NOMO-1 (cell line): ENCODE data around the gene ARAP2.

Source experiments
- DNase-seq, 2 experiments: peaks; one replicate each; lab custom pipeline; 2025; ENCODE audit not compliant: unreplicated experiment in 2 of 2; lab: John Stamatoyannopoulos, UW

The ARAP2 gene

DNA sequence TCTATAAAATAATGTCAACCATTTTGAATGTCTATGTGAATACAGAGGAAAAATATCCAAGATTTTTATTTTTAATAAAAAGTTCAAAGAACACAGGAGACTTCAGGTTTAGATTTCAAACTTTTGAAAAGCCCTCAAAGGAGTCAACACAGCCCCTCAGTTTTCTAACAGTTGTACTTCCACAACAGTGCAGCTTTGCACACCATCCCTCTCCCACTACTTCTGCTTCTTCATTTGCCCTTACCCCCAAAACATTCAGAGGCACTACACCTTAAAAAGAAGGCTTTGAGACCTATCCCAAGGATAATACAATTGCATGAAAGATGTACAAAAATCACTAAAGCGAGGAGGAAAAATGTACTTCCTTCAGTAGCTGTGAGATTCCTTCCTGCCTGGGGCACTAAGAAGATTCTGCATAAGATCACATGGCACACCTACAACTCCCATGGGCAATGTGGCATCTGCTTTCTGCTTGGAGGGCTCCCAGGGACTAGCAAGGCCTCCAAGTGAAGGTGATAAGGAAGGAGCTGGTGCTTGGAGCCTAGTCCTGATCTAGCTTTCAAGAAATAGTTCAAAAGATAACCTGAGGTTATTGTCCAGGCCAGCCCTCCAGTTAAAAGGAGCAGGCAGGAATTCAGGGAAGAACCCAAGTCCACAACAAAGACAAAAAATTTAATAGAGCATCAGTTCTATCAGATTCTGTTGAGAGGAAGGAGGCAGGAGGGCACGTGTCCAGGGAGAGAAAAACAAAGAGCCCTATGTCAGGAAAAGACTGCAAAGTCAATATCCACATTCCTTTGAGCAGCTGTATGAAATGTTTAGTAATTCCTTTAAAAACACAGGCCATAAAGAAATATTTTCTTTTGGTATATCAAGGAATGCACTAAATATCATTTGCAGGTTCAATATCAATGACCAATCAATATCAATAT is 19.1 kb downstream of the ARAP2 start:
- no peak for DNase-seq

DNA sequence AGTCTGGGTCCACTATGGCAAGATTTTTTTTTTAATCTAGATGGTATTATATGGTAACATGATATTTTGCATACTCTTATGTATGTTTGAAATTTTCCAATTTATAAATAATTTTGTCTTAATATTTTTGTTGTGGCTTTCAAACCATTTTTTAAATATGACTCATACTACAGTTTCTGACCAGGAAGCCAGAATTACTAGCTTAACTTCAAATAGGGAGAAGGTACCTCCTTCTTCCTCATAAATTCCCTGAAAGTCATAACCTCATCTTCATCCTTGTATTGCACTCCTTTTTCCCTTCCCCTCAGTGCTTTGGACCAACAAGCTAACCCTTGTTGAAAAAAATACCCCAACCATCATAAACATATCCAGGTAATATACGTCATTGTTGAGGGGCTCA is 21.6 kb downstream of the ARAP2 start:
- no peak for DNase-seq

GRCh38 chr4:36220776-36221175 is 23.5 kb downstream of the ARAP2 start:
- no peak for DNase-seq

- DNase-seq: peak in 1 of 2 experiments; percentile 6
Measured at GRCh38 chr4:36218121-36218520, 26.2 kb downstream of the ARAP2 start.

DNA sequence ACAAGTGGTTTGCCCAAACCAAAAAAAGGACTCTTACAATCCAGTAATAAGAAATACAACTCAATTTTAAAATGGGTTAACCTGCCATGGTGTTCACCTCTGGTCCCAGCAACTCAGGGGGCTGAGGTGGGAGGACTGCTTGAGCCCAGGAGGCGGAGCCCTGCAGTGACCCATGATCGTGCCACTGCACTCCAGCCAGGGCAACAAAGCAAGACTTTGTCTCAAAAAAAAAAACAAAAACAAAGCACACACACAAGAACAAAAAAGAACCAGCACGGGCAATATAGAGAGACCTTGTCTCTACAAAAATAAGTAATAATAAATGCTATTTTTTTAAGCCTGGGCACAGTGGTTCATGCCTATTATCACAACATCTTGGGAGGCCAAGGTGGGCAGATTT is 28.7 kb downstream of the ARAP2 start:
- no peak for DNase-seq

GRCh38 chr4:36214735-36215485 is 29.4 kb downstream of the ARAP2 start:
- DNase-seq: no peak

GRCh38 chr4:36213977-36214376 is 30.3 kb downstream of the ARAP2 start:
- DNase-seq: no peak

DNA sequence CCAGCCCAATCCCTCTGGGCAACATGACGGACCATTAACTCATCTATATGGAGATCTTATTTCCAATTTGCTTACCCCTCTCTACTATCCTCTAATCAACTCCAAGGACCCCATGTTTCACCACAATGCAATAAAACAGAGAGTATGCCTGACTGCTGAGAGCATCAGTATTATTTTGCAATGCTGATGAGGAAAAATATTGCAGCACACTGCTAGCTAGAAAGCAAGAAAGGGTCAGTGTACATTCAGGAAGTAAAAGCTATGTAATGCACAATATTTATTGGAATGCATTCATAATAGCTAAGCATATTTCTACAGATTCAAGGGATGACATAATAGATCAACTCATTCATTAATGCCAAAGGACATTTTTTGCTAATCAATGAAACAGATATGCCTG is 33.2 kb downstream of the ARAP2 start:
- DNase-seq: no peak

DNA sequence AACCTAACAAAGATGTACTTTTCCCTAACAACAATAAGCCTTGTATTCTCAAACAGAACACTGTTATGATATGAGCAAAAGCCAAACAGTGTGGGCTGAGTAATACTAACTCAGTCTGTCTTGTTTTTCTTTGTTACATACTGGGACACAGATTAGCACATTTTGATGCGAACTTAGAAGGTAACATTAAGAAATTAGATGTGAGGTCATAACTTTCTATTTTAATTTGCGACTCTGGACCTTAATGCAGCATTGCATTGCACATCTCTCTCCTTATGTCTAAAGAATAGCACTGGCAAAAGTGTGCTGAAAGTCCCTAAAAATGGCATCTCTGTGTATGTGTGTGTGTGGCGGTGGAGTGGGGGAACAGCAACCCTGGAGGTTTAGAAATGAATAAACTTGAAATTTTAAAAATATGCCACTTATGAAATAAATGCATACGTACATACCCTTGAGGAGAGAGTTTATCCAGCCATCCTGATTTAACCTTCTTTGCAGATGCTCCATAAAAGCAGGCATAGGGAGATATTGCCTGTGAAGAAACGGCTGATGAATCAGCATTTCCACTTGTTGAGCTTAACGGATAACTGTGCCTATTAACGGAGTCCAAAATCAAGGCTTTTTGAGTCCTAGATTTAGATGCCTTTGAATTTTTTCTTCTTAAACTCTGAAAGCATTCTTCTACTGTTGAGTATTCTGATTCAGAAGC is 34.2 kb downstream of the ARAP2 start:
- DNase-seq: no peak

- DNase-seq: no peak
Measured at GRCh38 chr4:36208893-36209473, 35.3 kb downstream of the ARAP2 start.

GRCh38 chr4:36207831-36208520 is 36.3 kb downstream of the ARAP2 start:
- peak in 1 of 2 experiments; percentile 27 for DNase-seq

- DNase-seq: no peak
Measured at GRCh38 chr4:36207367-36207766, 36.9 kb downstream of the ARAP2 start.

- no peak for DNase-seq
Measured at GRCh38 chr4:36206603-36207311, 37.6 kb downstream of the ARAP2 start.

DNA sequence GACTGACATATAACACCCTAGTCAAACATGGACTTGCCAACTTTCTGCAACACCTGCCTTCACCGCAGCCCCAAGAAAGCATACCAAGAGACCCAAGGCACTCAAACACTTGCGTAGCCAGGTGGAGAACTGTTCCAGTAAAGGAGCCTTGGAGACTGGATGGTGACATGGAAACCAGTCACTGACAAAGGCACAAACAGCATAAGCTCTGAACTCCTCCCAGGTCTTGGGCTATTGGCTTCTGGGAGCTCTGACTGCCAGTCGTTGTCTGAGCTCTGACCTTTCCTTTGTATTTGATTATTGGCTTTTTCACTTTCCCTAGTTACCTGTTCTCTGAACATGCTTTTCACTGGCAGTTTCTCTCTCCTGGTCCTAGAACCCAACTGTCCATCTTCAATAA is 38.3 kb downstream of the ARAP2 start:
- no peak for DNase-seq

DNA sequence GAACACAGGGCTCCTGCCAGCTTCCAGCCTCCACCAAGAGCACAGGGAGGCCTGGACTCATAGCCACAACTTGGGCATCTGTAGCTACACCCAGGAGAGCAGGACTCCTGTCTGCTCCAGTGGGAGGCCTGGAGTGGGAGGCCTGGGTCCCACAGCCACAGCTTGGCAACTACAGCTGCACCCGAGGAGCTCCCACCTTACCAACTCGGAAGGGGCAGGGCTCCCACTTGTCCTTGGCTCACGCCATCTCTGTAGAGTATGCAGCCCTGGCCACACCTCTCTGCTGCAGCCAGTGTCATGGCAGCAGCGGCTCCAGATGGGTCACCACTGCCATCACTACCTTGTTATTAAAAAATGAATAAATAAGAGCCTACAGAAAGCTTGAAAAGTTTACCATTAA is 45.5 kb downstream of the ARAP2 start:
- no peak for DNase-seq

GRCh38 chr4:36198068-36198808 is 46.1 kb downstream of the ARAP2 start:
- no peak for DNase-seq

DNA sequence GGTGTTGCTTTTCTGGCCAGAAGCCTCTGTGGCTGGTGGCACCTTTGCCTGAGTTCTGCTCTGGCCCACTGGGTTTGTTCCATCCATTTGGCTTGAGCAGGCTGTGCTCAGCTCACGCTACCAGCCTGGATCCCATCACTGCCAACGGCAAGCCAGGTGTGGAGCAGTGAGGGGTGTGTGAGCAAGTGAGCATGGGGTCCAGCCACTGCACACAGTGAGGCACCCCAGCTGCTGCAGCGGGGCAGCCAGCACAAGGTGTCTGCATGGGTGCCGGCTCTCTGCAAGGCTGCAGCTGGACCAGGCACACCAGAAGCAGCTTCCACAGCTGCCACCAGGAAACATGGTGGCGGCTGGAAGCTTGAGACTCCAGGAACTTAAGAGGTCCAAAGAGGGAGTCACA is 46.8 kb downstream of the ARAP2 start:
- DNase-seq: no peak

GRCh38 chr4:36196145-36196913 is 48.0 kb downstream of the ARAP2 start:
- no peak for DNase-seq
